ENCODE results near the gene LRP8.

Gene LRP8

GRCh38 chr1:53303726-53304515 is 23.9 kb downstream of the LRP8 start:
- no peak overlapping the region for H3K4me3 ChIP-seq (ENCODE audit: low read depth, low read length)
- no peaks in the 10 kb centered on the region for H3K36me3 ChIP-seq (ENCODE audit: insufficient read depth, low read length)
- no peak overlapping the region for H3K27ac ChIP-seq (ENCODE audit: low read depth, low read length)
- H3K4me1 ChIP-seq (ENCODE audit: control insufficient read depth, insufficient read depth, low read length, unreplicated experiment) = peaks cover 10% of the 10 kb centered on the region
- no peaks in the 10 kb centered on the region for H3K27me3 ChIP-seq (ENCODE audit: insufficient read depth, low read length)
- H2AFZ ChIP-seq (ENCODE audit: low read length, unreplicated experiment) = no peak overlapping the region
- no peaks in the 10 kb centered on the region for H3K79me2 ChIP-seq (ENCODE audit: control insufficient read depth, insufficient read depth, low read length, unreplicated experiment)

- peaks cover 16% of the 10 kb centered on the region for H3K4me1 ChIP-seq (ENCODE audit: control insufficient read depth, insufficient read depth, low read length, unreplicated experiment)
- no peak overlapping the region for H3K27ac ChIP-seq (ENCODE audit: low read depth, low read length)
- H3K27me3 ChIP-seq (ENCODE audit: insufficient read depth, low read length) = no peaks in the 10 kb centered on the region
- H3K36me3 ChIP-seq (ENCODE audit: insufficient read depth, low read length) = no peaks in the 10 kb centered on the region
- H3K4me3 ChIP-seq (ENCODE audit: low read depth, low read length) = no peak overlapping the region
- no peak overlapping the region for H2AFZ ChIP-seq (ENCODE audit: low read length, unreplicated experiment)
- no peaks in the 10 kb centered on the region for H3K79me2 ChIP-seq (ENCODE audit: control insufficient read depth, insufficient read depth, low read length, unreplicated experiment)
Measured at GRCh38 chr1:53303243-53303642, 24.6 kb downstream of the LRP8 start.

DNA sequence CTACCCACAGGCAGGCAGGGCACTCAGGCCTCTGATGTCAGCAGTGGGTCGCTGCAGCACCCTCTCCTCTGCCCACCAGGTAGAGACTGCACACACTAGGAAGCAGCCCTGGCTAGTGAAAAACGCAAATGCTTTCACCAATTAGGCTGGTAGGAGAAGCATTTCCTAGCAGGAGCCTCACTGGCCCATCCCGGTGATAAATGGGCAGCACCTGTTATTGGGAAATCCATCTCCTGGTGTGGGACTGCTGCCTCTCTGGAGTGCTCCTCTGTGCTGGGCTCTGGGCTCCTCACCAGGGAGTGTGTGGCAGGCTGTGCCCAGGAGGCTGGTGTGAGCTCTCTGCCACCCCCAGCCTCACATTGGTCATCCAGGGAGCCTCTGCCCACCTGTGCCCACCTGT is 28.6 kb downstream of the LRP8 start:
- Histone ChIP-seq H3K36me3 (ENCODE audit: insufficient read depth, low read length) (no peaks in the 10 kb centered on the region), H2AFZ (ENCODE audit: low read length, unreplicated experiment) (no peak overlapping the region), H3K27me3 (ENCODE audit: insufficient read depth, low read length) (no peaks in the 10 kb centered on the region), H3K27ac (ENCODE audit: low read depth, low read length) (no peak overlapping the region), H3K4me1 (ENCODE audit: control insufficient read depth, insufficient read depth, low read length, unreplicated experiment) (peaks cover 25% of the 10 kb centered on the region), H3K79me2 (ENCODE audit: control insufficient read depth, insufficient read depth, low read length, unreplicated experiment) (peaks cover 2% of the 10 kb centered on the region), H3K4me3 (ENCODE audit: low read depth, low read length) (no peak overlapping the region)

DNA sequence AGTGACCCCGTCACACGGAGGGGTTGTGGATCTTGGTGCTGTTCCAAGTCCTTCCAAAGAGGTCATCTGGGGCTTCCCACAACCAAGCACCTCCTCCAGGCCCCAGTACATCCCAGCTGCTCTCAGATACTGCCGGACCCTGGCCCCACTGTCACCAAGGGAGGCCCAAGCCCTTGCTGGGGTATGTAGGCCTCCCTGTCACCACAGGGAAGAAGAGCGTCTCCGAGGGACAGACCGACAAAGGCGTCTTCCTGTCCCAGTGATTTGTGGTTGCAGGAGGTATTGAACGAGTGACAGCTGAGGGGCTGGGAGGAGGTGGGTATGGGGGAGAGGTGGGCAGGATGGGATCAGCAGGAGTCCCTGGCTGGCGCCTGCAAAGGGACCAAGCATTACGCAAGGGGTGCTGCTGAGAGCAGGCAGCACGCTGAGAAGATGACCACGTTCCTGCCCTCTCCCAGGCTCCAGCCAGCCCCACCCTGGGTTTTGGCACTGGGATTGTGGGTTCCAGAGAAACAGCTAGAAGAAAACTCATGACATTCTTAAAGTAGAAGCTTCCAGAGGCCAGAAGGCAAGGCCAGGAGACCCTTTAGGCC is 29.7 kb downstream of the LRP8 start:
- no peak overlapping the region for H3K4me3 ChIP-seq (ENCODE audit: low read depth, low read length)
- peaks cover 4% of the 10 kb centered on the region for H3K79me2 ChIP-seq (ENCODE audit: control insufficient read depth, insufficient read depth, low read length, unreplicated experiment)
- H3K36me3 ChIP-seq (ENCODE audit: insufficient read depth, low read length) = no peaks in the 10 kb centered on the region
- no peak overlapping the region for H2AFZ ChIP-seq (ENCODE audit: low read length, unreplicated experiment)
- H3K27ac ChIP-seq (ENCODE audit: low read depth, low read length) = no peak overlapping the region
- H3K27me3 ChIP-seq (ENCODE audit: insufficient read depth, low read length) = no peaks in the 10 kb centered on the region
- H3K4me1 ChIP-seq (ENCODE audit: control insufficient read depth, insufficient read depth, low read length, unreplicated experiment) = peaks cover 35% of the 10 kb centered on the region

GRCh38 chr1:53297195-53297594 is 30.7 kb downstream of the LRP8 start:
- no peaks in the 10 kb centered on the region for H3K36me3 ChIP-seq (ENCODE audit: insufficient read depth, low read length)
- H3K79me2 ChIP-seq (ENCODE audit: control insufficient read depth, insufficient read depth, low read length, unreplicated experiment) = peaks cover 4% of the 10 kb centered on the region
- H3K27ac ChIP-seq (ENCODE audit: low read depth, low read length) = no peak overlapping the region
- H3K4me1 ChIP-seq (ENCODE audit: control insufficient read depth, insufficient read depth, low read length, unreplicated experiment) = peaks cover 43% of the 10 kb centered on the region
- H3K4me3 ChIP-seq (ENCODE audit: low read depth, low read length) = no peak overlapping the region
- no peaks in the 10 kb centered on the region for H3K27me3 ChIP-seq (ENCODE audit: insufficient read depth, low read length)
- no peak overlapping the region for H2AFZ ChIP-seq (ENCODE audit: low read length, unreplicated experiment)

DNA sequence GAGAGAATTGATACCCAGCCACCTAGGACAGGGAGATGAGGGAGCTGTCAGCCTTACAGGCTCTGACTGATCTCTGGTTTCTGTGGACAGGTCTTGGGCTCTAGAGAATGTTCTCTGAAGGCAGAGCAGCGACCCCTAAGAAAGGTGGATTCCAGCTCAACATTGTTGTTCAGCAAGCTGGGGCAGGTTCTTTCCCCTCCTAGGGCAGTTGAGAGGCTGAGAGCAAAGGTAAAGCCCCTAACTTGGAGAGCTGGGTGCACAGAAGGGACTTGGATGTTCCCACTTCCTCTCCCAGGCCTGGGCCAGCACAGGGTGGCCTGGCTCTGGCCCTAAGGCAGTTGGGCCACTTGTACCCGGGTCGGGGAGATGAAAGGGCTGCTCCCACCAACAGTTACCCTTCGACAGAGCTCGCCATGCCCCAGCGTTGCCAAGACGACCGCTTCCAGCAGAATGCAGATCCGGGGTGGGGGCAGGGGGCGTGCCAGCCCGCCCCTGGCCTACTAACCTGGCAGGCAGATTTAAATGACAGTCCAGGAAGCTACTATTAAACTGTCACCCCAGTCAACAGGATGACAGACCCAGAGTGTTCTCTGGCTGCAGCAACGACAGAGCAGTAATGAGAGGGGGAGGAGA is 31.6 kb downstream of the LRP8 start:
- H3K4me1 ChIP-seq (ENCODE audit: control insufficient read depth, insufficient read depth, low read length, unreplicated experiment) = peaks cover 43% of the 10 kb centered on the region
- no peak overlapping the region for H2AFZ ChIP-seq (ENCODE audit: low read length, unreplicated experiment)
- H3K4me3 ChIP-seq (ENCODE audit: low read depth, low read length) = no peak overlapping the region
- no peaks in the 10 kb centered on the region for H3K27me3 ChIP-seq (ENCODE audit: insufficient read depth, low read length)
- H3K36me3 ChIP-seq (ENCODE audit: insufficient read depth, low read length) = no peaks in the 10 kb centered on the region
- H3K27ac ChIP-seq (ENCODE audit: low read depth, low read length) = no peak overlapping the region
- peaks cover 4% of the 10 kb centered on the region for H3K79me2 ChIP-seq (ENCODE audit: control insufficient read depth, insufficient read depth, low read length, unreplicated experiment)

DNA sequence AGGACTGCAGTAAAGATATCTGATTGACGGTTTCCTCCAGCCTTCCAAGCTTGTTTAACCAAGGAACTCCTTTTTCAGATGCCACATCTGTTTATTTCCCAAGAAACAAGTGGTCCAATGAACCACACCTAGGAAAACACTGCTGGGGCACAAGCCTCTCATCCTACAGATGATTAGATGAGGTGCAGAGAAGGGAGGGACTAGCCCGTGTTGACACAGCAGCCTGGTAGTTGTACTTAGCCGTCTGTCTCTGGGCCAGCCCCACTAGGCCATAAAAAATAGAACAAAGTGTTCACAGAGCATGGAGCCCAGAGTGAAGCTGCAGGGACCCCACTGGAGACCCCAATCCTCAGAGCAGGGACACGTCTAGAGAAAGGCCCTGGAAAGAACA is 32.1 kb downstream of the LRP8 start:
- no peak overlapping the region for H3K4me3 ChIP-seq (ENCODE audit: low read depth, low read length)
- H3K27me3 ChIP-seq (ENCODE audit: insufficient read depth, low read length) = no peaks in the 10 kb centered on the region
- no peak overlapping the region for H3K27ac ChIP-seq (ENCODE audit: low read depth, low read length)
- H3K36me3 ChIP-seq (ENCODE audit: insufficient read depth, low read length) = no peaks in the 10 kb centered on the region
- peaks cover 4% of the 10 kb centered on the region for H3K79me2 ChIP-seq (ENCODE audit: control insufficient read depth, insufficient read depth, low read length, unreplicated experiment)
- H2AFZ ChIP-seq (ENCODE audit: low read length, unreplicated experiment) = no peak overlapping the region
- peaks cover 43% of the 10 kb centered on the region for H3K4me1 ChIP-seq (ENCODE audit: control insufficient read depth, insufficient read depth, low read length, unreplicated experiment)

GRCh38 chr1:53295295-53295694 is 32.6 kb downstream of the LRP8 start:
- H3K4me1 ChIP-seq (ENCODE audit: control insufficient read depth, insufficient read depth, low read length, unreplicated experiment) = peaks cover 43% of the 10 kb centered on the region
- H3K27ac ChIP-seq (ENCODE audit: low read depth, low read length) = no peak overlapping the region
- no peaks in the 10 kb centered on the region for H3K36me3 ChIP-seq (ENCODE audit: insufficient read depth, low read length)
- H3K4me3 ChIP-seq (ENCODE audit: low read depth, low read length) = no peak overlapping the region
- H3K27me3 ChIP-seq (ENCODE audit: insufficient read depth, low read length) = no peaks in the 10 kb centered on the region
- H3K79me2 ChIP-seq (ENCODE audit: control insufficient read depth, insufficient read depth, low read length, unreplicated experiment) = peaks cover 4% of the 10 kb centered on the region
- H2AFZ ChIP-seq (ENCODE audit: low read length, unreplicated experiment) = no peak overlapping the region

- Histone ChIP-seq H3K79me2 (ENCODE audit: control insufficient read depth, insufficient read depth, low read length, unreplicated experiment) (peaks cover 4% of the 10 kb centered on the region), H3K4me3 (ENCODE audit: low read depth, low read length) (no peak overlapping the region), H3K4me1 (ENCODE audit: control insufficient read depth, insufficient read depth, low read length, unreplicated experiment) (peaks cover 43% of the 10 kb centered on the region), H2AFZ (ENCODE audit: low read length, unreplicated experiment) (no peak overlapping the region), H3K27ac (ENCODE audit: low read depth, low read length) (no peak overlapping the region), H3K36me3 (ENCODE audit: insufficient read depth, low read length) (no peaks in the 10 kb centered on the region), H3K27me3 (ENCODE audit: insufficient read depth, low read length) (no peaks in the 10 kb centered on the region)
Measured at GRCh38 chr1:53294567-53294966, 33.3 kb downstream of the LRP8 start.

GRCh38 chr1:53294061-53294460 is 33.8 kb downstream of the LRP8 start:
- Histone ChIP-seq H3K27ac (ENCODE audit: low read depth, low read length) (no peak overlapping the region), H3K4me3 (ENCODE audit: low read depth, low read length) (no peak overlapping the region), H3K36me3 (ENCODE audit: insufficient read depth, low read length) (no peaks in the 10 kb centered on the region), H3K4me1 (ENCODE audit: control insufficient read depth, insufficient read depth, low read length, unreplicated experiment) (peaks cover 43% of the 10 kb centered on the region), H3K79me2 (ENCODE audit: control insufficient read depth, insufficient read depth, low read length, unreplicated experiment) (peaks cover 4% of the 10 kb centered on the region), H3K27me3 (ENCODE audit: insufficient read depth, low read length) (no peaks in the 10 kb centered on the region), H2AFZ (ENCODE audit: low read length, unreplicated experiment) (no peak overlapping the region)

DNA sequence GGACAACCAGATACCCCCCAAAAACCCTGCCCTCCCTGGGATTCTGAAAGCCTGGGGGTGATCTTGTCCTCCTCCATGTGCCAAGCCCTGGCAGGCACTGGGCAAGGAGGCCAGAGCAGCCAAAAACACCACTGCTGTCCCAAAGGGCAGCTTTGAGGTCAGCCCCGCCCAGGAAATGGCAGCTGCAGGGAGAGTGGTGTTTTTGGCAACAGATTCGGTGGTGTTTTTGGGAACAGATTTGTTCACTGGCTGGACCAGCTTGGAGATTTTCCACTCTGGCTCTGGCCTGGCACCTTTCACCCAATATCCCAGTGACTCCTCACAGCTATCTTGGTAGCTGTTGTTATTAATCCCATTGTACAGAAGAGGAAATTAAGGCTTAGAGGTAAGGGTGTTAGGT is 34.7 kb downstream of the LRP8 start:
- Histone ChIP-seq H3K4me1 (ENCODE audit: control insufficient read depth, insufficient read depth, low read length, unreplicated experiment) (peaks cover 34% of the 10 kb centered on the region), H3K27ac (ENCODE audit: low read depth, low read length) (peak overlapping the region; percentile 41)

More for the DNA sequence above, 34.7 kb downstream of the LRP8 start:
- no peaks in the 10 kb centered on the region for H3K36me3 ChIP-seq (ENCODE audit: insufficient read depth, low read length)
- H3K27me3 ChIP-seq (ENCODE audit: insufficient read depth, low read length) = no peaks in the 10 kb centered on the region
- peaks cover 4% of the 10 kb centered on the region for H3K79me2 ChIP-seq (ENCODE audit: control insufficient read depth, insufficient read depth, low read length, unreplicated experiment)
- H2AFZ ChIP-seq (ENCODE audit: low read length, unreplicated experiment) = no peak overlapping the region
- H3K4me3 ChIP-seq (ENCODE audit: low read depth, low read length) = no peak overlapping the region; the same call in 1 of the 2 replicates

Measured in ACC112 (cell line).